HG02610 (cell line): ENCODE measurements around the gene NFE2L2.
A peak's percentile ranks its signal among the peaks of the same experiment; 100 is the strongest.
"Not testable (repeated sequence)": the region's sequence is repeated elsewhere in the genome, so short reads cannot be mapped to it uniquely, and the experiment has no call there.

Experiments used
- ATAC-seq: cut with Tn5 transposase; IDR thresholded peaks from one replicate; pipeline ENCODE4 v1.9.1; 2021; ENCODE audit warnings: mild to moderate bottlenecking, moderate library complexity; ENCODE audit not compliant: unreplicated experiment

The NFE2L2 gene

DNA sequence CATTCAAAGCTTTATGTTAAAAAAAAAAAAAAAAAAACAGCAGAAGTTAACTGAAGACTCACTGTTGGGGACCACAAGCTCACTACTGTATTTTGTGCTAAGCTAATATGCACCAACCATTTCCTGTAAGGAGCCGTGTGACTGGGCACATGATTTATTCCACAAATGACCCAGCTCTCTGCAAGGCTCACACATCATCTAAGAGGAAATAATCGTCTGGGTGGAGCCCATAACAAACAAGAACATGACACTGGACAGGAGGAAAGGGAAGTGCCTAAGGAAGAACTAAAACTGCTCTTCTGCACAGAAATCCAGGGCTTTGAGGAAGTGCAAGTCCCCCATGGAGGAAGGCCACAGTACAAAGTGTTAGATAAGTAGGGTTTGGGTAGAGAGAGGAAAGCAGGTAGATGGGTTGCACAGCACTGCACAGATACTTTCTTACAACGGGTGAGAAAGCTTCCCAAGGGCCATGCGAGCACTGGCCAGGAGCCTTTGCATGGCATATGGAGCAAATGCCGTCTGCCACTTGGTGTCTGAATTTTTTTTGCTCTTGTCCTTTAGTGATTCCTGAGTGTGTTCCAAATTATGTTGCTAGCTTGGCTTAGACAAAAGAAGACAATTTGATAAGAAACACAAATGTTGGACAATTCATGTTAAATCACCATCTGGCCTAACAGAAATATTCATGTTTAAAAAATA, 24.4 kb downstream of the NFE2L2 start:
- ATAC-seq = peak; percentile 72

DNA sequence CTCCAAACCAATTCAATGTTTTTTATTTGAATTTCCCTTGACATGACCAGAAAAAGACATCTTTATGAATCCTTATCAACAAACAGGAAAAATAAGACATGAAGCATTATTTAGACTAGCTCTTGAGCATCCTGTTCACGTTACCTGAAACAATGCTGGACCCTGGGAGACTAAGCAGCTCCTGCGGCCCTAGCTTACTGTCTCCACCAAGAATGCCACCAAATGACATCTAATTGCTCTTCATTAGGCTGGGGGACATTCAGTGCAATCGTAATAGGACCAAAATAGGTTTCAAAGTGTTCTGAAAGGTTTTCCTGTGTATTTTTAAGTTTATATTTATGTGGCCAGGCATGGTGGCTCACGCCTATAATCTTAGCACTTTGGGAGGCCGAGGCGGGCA, 25.5 kb downstream of the NFE2L2 start:
- ATAC-seq = no peak

- ATAC-seq = no peak
Measured at GRCh38 chr2:177237932-177238331, 26.6 kb downstream of the NFE2L2 start.

DNA sequence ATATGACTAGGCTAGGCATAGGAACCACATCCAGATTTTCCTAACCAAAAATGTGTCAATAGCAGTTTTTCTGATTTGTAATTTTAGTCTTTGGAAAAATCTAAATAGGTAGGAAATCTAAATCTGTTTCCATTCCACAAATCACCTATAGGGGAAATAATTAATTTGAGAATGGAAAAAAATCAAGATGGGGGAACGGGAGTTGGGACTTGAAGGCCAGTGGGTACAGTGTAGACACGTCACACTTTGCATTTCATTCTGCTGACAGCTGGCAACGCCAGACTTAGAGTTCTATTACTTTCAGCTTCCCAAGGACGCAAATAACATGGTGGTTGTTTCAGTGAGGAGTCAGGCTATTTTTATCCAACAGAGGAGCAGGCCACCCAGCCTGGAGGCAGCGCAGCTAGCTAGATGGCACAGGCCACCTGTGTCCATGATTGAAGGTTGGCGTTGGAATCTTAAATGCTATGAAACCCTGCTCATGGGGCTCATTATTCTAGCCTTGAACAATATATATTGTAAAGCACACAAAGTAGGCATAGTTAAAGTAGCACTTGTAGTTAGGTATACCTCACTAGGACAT, 28.6 kb downstream of the NFE2L2 start:
- ATAC-seq = no peak

- ATAC-seq = no peak
Measured at GRCh38 chr2:177234267-177234666, 30.3 kb downstream of the NFE2L2 start.

DNA sequence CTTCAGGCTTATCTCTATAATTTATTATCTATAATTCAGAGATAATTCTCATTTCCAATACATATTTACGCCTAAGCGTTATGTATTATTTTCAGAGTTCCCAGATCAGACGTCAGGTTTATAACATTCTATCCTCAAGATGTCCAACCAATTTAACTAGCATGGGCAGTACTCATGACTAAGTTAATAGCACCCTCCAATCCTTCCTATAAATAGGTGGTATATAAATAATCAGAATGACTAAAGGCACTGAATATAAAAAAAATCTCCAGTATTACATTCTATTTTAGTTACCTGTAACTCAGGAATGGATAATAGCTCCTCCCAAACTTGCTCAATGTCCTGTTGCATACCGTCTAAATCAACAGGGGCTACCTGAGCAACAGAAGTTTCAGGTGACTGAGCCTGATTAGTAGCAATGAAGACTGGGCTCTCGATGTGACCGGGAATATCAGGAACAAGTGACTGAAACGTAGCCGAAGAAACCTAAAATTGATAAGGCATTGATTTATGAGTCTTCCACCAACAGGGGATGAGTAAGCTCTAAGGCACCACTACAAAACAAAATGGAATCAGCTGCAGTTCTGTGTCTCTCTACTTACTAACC, 32.3 kb downstream of the NFE2L2 start:
- ATAC-seq = no peak

GRCh38 chr2:177231270-177231669, 33.3 kb downstream of the NFE2L2 start:
- ATAC-seq = no peak

- no peak for ATAC-seq
Measured at GRCh38 chr2:177229442-177230242, 34.9 kb downstream of the NFE2L2 start.

- no peak for ATAC-seq
Measured at GRCh38 chr2:177225965-177226360, 38.6 kb downstream of the NFE2L2 start.

GRCh38 chr2:177223436-177223835, 41.1 kb downstream of the NFE2L2 start:
- not testable (repeated sequence) for ATAC-seq

DNA sequence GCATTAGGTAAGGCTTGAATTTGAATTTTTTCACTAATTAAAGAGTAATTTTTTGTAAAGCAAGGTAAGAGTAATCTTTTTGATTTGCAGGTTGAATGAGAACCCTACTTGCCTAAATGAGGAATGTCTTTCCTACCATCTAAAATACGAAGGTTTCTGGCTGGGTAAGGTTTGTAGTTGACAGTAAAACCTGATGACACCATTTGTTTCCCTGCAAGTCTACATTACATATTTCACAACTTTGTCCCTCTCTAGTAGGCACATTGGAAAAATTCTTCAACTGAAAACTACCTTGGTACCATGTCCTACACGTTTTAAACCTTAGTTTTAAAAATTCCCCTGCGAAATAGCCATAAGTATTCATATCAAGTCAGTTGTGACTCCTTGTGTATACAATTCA, 42.6 kb downstream of the NFE2L2 start:
- ATAC-seq = no peak

- ATAC-seq = no peak
Measured at GRCh38 chr2:177221534-177221933, 43.0 kb downstream of the NFE2L2 start.

DNA sequence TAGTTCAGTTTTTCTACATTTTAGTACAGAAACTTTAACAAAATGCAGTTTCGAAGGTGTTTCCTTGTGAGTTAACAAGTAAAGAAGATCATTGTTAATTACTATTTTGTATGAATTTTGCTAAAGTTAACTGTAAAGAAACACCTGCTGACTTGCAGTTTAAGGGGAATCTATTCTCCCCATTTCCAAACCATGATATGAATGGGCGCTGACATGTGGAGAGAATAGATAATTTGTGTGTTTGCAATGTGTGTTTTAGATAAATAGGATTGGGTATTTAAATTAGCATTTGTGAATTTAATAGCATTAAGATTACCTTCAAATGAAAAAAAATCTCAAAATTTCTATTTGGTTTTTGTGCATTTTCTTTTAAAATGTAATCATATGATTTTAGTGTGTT, 44.7 kb downstream of the NFE2L2 start:
- not testable (repeated sequence) for ATAC-seq

DNA sequence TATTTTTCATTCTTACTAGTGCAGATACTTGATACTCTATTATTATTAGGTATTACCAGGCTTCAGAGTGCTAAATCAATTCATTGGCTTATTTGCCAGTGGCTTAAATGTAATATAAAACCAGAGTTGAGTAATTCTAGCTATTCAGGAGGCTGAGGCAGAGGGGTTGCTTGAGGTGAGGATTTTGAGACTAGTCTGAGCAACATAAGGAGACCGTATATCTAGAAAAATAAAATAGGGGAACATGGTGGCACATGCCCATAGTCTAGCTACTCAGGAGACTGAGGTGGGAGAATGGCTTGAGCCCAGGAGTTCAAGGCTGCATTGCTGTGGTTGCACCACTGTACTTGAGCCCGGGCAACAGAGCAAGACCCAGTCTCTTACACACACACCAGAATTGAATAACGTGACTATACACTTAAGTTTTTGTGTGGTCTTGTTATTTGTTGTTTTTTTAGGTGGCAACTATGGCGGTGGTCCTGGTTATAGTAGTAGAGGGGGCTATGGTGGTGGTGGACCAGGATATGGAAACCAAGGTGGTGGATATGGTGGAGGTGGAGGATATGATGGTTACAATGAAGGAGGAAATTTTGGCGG, 47.2 kb downstream of the NFE2L2 start:
- no peak for ATAC-seq

DNA sequence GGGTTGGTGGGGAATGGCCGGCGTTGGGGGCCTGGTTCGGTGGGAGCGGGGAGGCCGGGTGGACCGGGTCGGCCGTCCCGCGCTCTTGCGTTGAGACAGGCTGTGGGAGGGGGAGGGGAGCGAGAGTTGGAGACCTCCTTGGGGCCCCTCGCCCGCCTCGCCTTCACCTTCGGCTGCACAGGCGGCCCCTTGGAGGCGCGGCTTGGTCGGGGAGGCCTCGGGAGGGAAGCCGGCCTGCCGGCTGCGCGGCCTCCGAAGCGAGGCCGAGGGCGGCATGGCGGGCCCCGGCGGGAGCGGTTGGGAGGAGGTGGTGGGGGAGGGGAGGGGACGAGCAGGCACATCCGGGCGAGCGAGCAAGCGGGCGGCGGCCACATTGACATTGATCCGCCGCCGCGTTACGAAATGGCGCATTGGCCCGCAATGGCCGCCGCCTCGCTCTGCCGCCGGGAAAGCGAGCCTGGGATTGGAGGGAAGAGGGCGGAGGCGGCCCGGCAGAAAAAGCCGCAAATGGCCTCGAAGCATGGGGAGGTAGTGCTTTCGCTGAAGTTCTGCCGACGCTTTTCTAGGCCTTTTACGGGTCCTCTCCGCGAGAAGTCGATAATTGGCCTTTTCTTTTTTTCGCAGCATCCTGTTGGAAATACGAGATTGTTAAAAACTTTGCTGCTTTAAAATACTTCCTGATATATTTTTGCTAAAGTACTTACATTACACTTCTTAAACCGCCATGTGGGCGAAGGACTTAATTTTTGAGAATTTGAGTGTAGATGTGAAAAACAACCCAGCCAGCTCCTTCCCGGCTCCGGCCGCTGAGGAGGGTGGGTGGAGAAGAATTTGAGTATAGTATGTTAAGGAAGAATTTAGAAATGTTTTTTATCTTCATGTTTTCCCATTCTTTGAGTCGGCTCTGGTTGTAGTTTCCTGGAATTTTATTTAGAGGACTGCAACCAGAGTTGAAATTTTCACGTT, 51.4 kb downstream of the NFE2L2 start:
- ATAC-seq = peak; percentile 56

DNA sequence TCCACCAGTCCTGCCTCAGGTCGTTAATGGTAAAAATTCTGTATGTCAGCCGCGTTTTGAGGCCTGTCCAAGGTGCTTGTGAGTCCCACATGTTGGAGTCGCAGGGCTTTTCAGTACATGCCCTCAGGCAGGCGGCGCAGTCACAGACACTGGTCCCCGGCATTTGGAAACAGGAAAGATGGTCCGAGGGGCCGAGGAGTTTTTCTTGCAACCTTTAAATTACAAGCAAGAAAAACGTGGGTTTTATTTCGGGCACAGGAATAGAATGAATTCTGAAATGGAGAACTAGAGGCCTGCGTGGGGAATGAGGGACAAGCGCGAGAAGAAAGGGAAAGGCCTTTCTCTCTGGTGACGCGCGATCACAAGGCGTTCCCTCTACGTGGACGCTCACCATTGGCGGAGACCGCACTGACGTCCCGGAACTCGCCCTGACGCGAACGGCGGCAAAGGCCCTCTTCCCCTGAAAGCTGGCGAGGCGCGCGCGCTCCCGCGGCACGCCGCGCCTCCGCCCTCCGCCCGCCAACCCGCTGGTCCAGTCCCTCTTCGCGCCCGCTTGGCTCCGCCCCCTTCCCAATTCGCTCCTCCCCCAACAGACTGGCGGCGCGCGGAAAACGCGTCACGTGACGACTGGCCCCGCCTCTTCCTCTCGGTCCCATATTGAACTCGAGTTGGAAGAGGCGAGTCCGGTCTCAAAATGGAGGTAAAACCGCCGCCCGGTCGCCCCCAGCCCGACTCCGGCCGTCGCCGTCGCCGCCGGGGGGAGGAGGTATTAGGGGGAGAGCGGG, 52.2 kb downstream of the NFE2L2 start, which contains the start of gene HNRNPA3:
Gene HNRNPA3 (plus strand): TSS at position 689 of the 785 bp plus-strand sequence. CDS start 6 bp downstream, at position 695.
- ATAC-seq = peak; percentile 91

GRCh38 chr2:177211576-177212105, 52.9 kb downstream of the NFE2L2 start:
- ATAC-seq = no peak

- no peak for ATAC-seq
Measured at GRCh38 chr2:177211169-177211568, 53.4 kb downstream of the NFE2L2 start.

GRCh38 chr2:177207101-177207500, 57.4 kb downstream of the NFE2L2 start:
- peak; percentile 81 for ATAC-seq
